Endothelial cell of hepatic sinusoid (primary cell): ENCODE results near the gene PRAMEF18.
"Not testable (repeated sequence)": the region's sequence is repeated elsewhere in the genome, so short reads cannot be mapped to it uniquely, and the experiment has no call there.

Experiments used
- in situ Hi-C: cut with HindIII; loops from 2 replicates; pipeline ENCODE4 v1.10.0; 2017; ENCODE audit warnings: low sequenced_read_pairs

PRAMEF18 gene

DNA sequence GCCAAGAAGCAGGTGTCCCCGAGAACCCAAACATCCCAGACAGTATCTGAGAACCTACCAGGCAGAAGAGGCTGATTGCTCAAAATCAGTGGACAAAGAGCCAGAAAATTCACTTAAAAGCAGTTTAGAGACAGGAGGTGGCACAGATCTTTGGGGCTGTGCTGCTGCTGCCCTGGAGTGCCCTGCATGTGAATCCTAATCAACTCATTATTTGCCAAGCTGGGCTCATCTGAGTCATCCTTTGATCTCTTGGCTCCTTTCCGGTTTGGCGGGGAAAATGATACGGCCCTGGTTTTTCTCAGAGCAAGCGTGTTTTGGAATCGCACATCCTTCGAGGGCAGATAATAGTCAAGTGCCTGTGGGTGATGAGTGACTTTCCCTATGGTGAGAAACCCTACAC, 9.3 kb downstream of the PRAMEF18 start:
- in situ Hi-C loops, result not testable (repeated sequence)

DNA sequence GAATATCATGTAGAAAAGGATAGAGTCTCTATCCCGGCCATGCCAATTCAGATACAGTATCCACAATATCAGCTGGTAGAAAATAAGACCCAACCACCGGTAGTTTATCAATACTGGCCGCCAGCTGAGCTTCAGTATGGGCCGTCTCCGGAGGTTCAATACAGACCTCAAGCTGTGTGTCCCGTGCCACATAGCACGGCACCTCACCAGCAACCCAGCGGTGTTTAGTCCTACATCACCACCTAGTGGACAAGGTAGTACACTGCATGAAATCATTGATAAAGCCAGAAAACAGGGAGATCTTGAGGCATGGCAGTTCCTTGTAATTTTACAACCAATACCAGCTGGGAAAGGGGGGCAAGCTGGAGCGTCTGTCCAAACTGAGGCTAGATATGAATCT, 17.2 kb downstream of the PRAMEF18 start:
- in situ Hi-C loops, result not testable (repeated sequence)

DNA sequence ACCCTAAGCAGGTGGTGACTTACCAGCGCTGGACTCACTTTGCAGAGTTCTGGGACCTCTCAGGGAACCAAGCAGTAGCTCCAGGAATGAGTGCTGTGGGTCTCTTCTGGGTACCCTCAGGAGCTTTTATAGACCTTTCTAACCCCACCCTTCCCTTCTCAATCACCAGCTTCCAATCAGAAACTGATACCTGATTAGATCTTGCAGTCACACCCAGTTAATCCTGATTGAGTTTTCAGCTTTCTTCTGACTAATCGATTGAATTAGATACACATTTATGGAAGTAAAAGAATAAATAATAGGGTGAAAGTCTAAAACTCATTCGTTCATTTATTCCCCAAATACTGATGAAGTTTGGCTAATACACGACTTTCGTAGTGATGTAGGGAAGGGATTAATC, 24.6 kb downstream of the PRAMEF18 start, which contains the start of gene PRAMEF13:
TSS of gene PRAMEF13 (minus strand) at position 101 of the 400 bp plus-strand sequence. CDS start 1,820 bp downstream, outside the sequence.
- in situ Hi-C loops, result not testable (repeated sequence)
